SK-N-SH (cell line): ENCODE results near the gene MAPT. TPM values are rescaled to one million over a fixed set of nuclear protein-coding genes. Genes with fewer than 3 reads are reported as not detected.

Experiments
- CTCF ChIA-PET: fragments of 300-600, 350-600 bp; formaldehyde crosslinking; extraction: SDS; loops from one replicate; lab custom pipeline; 2021; lab: Yijun Ruan, JAX
- POLR2A ChIA-PET: fragments of 350-600 bp; sonication (Branson Sonifier 250); formaldehyde crosslinking; extraction: SDS; loops from one replicate; lab custom pipeline; 2020; ENCODE audit warnings: antibody characterized with exemption, inconsistent platforms; lab: Yijun Ruan, JAX
- DNase-seq: peaks from one replicate; pipeline ENCODE4 v3.0.0; 2012
- H2AFZ ChIP-seq: fragments of 200-600 bp; sonication (generic); 2 replicates; pipeline ENCODE4 v1.8.1; 2016; ENCODE audit warnings: antibody characterized with exemption, mild to moderate bottlenecking, low read depth
- H3F3A ChIP-seq: fragments of 200-600 bp; sonication (generic); replicated peaks from 2 replicates; pipeline ENCODE3; 2016; ENCODE audit warnings: antibody characterized with exemption, mild to moderate bottlenecking; ENCODE audit not compliant: insufficient read depth
- H3K27ac ChIP-seq, 2 experiments: fragments of 200-500 bp in 1 of 2; fragments of 200-600 bp in 1 of 2; sonication (Bioruptor generic) in 1 of 2; sonication (generic), shearing (Covaris generic) in 1 of 2; 2 replicates each; pipeline versions ENCODE4 v1.5.1 to v1.6.1; 2014 to 2016; ENCODE audit warnings: low read depth in 2 of 2, inconsistent platforms in 1 of 2, low read length in 1 of 2, mild to moderate bottlenecking in 1 of 2, mixed read lengths in 1 of 2
- H3K27me3 ChIP-seq: fragments of 200-600 bp; sonication (generic), shearing (Covaris generic); 2 replicates; pipeline ENCODE4 v1.6.1; 2016; ENCODE audit warnings: mixed run types; ENCODE audit not compliant: insufficient read depth
- H3K36me3 ChIP-seq, 2 experiments: fragments of 200-500 bp in 1 of 2; fragments of 200-600 bp in 1 of 2; sonication (Bioruptor generic) in 1 of 2; sonication (generic) in 1 of 2; replicated peaks in 1 of 2; 2 replicates each; pipeline versions ENCODE3 to v1.5.1; 2014 to 2016; ENCODE audit warnings: low read length in 1 of 2, mild to moderate bottlenecking in 1 of 2; ENCODE audit not compliant: insufficient read depth in 2 of 2, control insufficient read depth in 1 of 2
- H3K4me1 ChIP-seq, 2 experiments: fragments of 200-500 bp in 1 of 2; fragments of 200-600 bp in 1 of 2; sonication (Bioruptor generic) in 1 of 2; sonication (generic), shearing (Covaris generic) in 1 of 2; 2 replicates each; pipeline versions ENCODE4 v1.5.1 to v1.6.1; 2014 to 2016; ENCODE audit warnings: low read depth in 1 of 2, low read length in 1 of 2, mixed run types in 1 of 2; ENCODE audit not compliant: insufficient read depth in 2 of 2, control insufficient read depth in 1 of 2
- H3K4me2 ChIP-seq: fragments of 200-600 bp; sonication (generic), shearing (Covaris generic); 2 replicates; pipeline ENCODE4 v1.6.1; 2017; ENCODE audit warnings: mixed run types
- H3K4me3 ChIP-seq, 2 experiments: fragments of 200-500 bp in 1 of 2; fragments of 200-600 bp in 1 of 2; sonication (Bioruptor generic) in 1 of 2; sonication (generic), shearing (Covaris generic) in 1 of 2; 2 replicates each; pipeline versions ENCODE4 v1.5.1 to v1.8.1; 2014 to 2016; ENCODE audit warnings: low read depth in 2 of 2, inconsistent platforms in 1 of 2, low read length in 1 of 2, mild to moderate bottlenecking in 1 of 2, mixed read lengths in 1 of 2, moderate library complexity in 1 of 2
- H3K79me2 ChIP-seq: fragments of 200-600 bp; sonication (generic); 2 replicates; pipeline ENCODE4 v1.8.1; 2017; ENCODE audit warnings: mild to moderate bottlenecking; ENCODE audit not compliant: insufficient read depth
- H3K9ac ChIP-seq: fragments of 200-600 bp; sonication (generic); 2 replicates; pipeline ENCODE4 v1.6.1; 2017; ENCODE audit warnings: mixed run types
- H3K9me2 ChIP-seq: fragments of 200-600 bp; sonication (generic); 2 replicates; pipeline ENCODE4 v1.6.1; 2017; ENCODE audit warnings: mixed run types
- H3K9me3 ChIP-seq: fragments of 200-600 bp; sonication (generic); 2 replicates; pipeline ENCODE4 v1.6.1; 2017; ENCODE audit warnings: mixed run types, mild to moderate bottlenecking, moderate library complexity
- H4K20me1 ChIP-seq: fragments of 200-600 bp; sonication (generic); 2 replicates; pipeline ENCODE4 v1.6.1; 2017; ENCODE audit warnings: mild to moderate bottlenecking, mixed run types; ENCODE audit not compliant: insufficient read depth
- EZH2phosphoT487 ChIP-seq: fragments of 200-600 bp; sonication (generic); IDR thresholded peaks from 2 replicates; pipeline ENCODE4 v1.6.1; 2017; ENCODE audit warnings: low read depth, mixed run types, mild to moderate bottlenecking, antibody characterized with exemption, moderate library complexity, borderline replicate concordance
- FOXM1 ChIP-seq: IDR thresholded peaks from 2 replicates; pipeline ENCODE4 v1.4.0; 2012; ENCODE audit warnings: low read depth, mild to moderate bottlenecking
- GABPA ChIP-seq: IDR thresholded peaks from 2 replicates; pipeline ENCODE4 v1.4.0; 2012; ENCODE audit warnings: low read depth, mild to moderate bottlenecking
- GATA2 ChIP-seq: sonication (generic); formaldehyde crosslinking; IDR thresholded peaks from 2 replicates; pipeline ENCODE4 v1.5.0; 2020; ENCODE audit warnings: mild to moderate bottlenecking, missing genetic modification reagents
- NRF1 ChIP-seq: IDR thresholded peaks from 2 replicates; pipeline ENCODE4 v1.6.1; 2012; ENCODE audit warnings: low read depth, mild to moderate bottlenecking, low read length
- REST ChIP-seq: IDR thresholded peaks from 2 replicates; pipeline ENCODE4 v1.6.1; 2012; ENCODE audit warnings: mild to moderate bottlenecking, low read depth, low read length, moderate library complexity
- RFX5 ChIP-seq: IDR thresholded peaks from 2 replicates; pipeline ENCODE4 v1.6.1; 2012; ENCODE audit warnings: mild to moderate bottlenecking, improper control_type of control experiment, low read length
- USF1 ChIP-seq: IDR thresholded peaks from 2 replicates; pipeline ENCODE4 v1.4.0; 2012; ENCODE audit warnings: low read depth, borderline replicate concordance
- ZBTB33 ChIP-seq: IDR thresholded peaks from 2 replicates; pipeline ENCODE4 v1.4.0; 2012; ENCODE audit warnings: low read depth, borderline replicate concordance
- WGBS: methylation state at CpG from one replicate; pipeline ENCODE4 v1.1.6; 2017; ENCODE audit warnings: low lambda C conversion rate; 5-methylcytosine and 5-hydroxymethylcytosine counted together
- polyA plus RNA-seq, 3 experiments: library from polyadenylated mRNA; depleted of rRNA; stranded (reverse); fragments of >200 nt; gene quantifications; 2 replicates each; pipeline ENCODE4 v1.2.3, GENCODE V29; 2012

Gene MAPT
- polyA plus RNA-seq, 1 of the 3 experiments (the other 2 are of a cell fraction): 0.74 TPM

- TF ChIP-seq USF1 (no peak), GATA2 (no peak), GABPA (no peak)
Measured at GRCh38 chr17:45939395-45939794, 45.0 kb downstream of the MAPT start (continued).

GRCh38 chr17:45940293-45940692, 45.9 kb downstream of the MAPT start:
- Histone ChIP-seq H3K4me3 (no peak overlapping the region), H3F3A (no peaks in the 10 kb centered on the region), H3K4me2 (no peak overlapping the region), H3K36me3 (no peaks in the 10 kb centered on the region), H3K4me1 (peaks cover 0 to 17% of the 10 kb centered on the region in 2 experiments; a peak in 1 of 4 replicates), H3K79me2 (no peaks in the 10 kb centered on the region), H3K27me3 (peaks cover 70% of the 10 kb centered on the region), H3K9ac (no peak overlapping the region), H3K27ac (no peak overlapping the region), H3K9me3 (no peaks in the 10 kb centered on the region)
- WGBS: 33% methylated on average over 4 of the region's 4 CpGs
- POLR2A ChIA-PET: no interaction called here
- DNase-seq: no peak
- TF ChIP-seq GABPA (no peak), FOXM1 (no peak), USF1 (no peak), ZBTB33 (no peak), RFX5 (no peak), REST (no peak), EZH2phosphoT487 (no peak), NRF1 (no peak)
- TF ChIP-seq, all 33 proteins: peak for 0
- Histone ChIP-seq H2AFZ (no peak overlapping the region), H4K20me1 (no peaks in the 10 kb centered on the region), H3K9me2 (no peaks in the 10 kb centered on the region)
- CTCF ChIA-PET: interaction anchor here (1.3 to 1.5 kb wide), 3 partner anchors 8 to 46 kb away, joined by 3 read pairs; partner anchors contain the start of gene MAPT
